PFSK-1 (cell line): ENCODE data around the gene PKN1.

Source experiments
- SIN3A ChIP-seq: IDR thresholded peaks from 2 replicates; pipeline ENCODE4 v1.6.1; 2012; ENCODE audit warnings: mild to moderate bottlenecking, low read length, moderate library complexity, borderline replicate concordance; ENCODE audit not compliant: insufficient read depth
- TAF1 ChIP-seq: IDR thresholded peaks from 2 replicates; pipeline ENCODE4 v1.6.1; 2012; ENCODE audit warnings: low read length, control low read depth, borderline replicate concordance; ENCODE audit not compliant: insufficient read depth

GRCh38 chr19:14405758-14406644, 27.1 kb upstream of the PKN1 start:
- TF ChIP-seq TAF1 (no peak), SIN3A (0 out of 2 replicates have a peak, but pooled peaks have one; percentile 51)
